ENCODE results near the gene RAB19.
"Not testable (repeated sequence)": the region's sequence is repeated elsewhere in the genome, so short reads cannot be mapped to it uniquely, and the experiment has no call there.

Gene RAB19

GRCh38 chr7:140402178-140402835, 1.6 kb upstream of the RAB19 start:
- no peak for DNase-seq

GRCh38 chr7:140404565-140405065, 757 bp downstream of the RAB19 start:
- no peak for DNase-seq

GRCh38 chr7:140415361-140415760, 11.5 kb downstream of the RAB19 start:
- no peak for DNase-seq

GRCh38 chr7:140415816-140416215, 12.0 kb downstream of the RAB19 start:
- not testable (repeated sequence) for DNase-seq

- DNase-seq: no peak
Observed at GRCh38 chr7:140416560-140416959, 12.7 kb downstream of the RAB19 start.

- DNase-seq: no peak
Observed at GRCh38 chr7:140417456-140418155, 13.7 kb downstream of the RAB19 start.

- not testable (repeated sequence) for DNase-seq
Observed at GRCh38 chr7:140418156-140418472, 14.3 kb downstream of the RAB19 start.

- DNase-seq: no peak
Observed at GRCh38 chr7:140418653-140419052, 14.8 kb downstream of the RAB19 start.

GRCh38 chr7:140421521-140421920, 17.7 kb downstream of the RAB19 start:
- DNase-seq: no peak

- no peak for DNase-seq
Observed at GRCh38 chr7:140423501-140423900, 19.6 kb downstream of the RAB19 start.

- no peak for DNase-seq
Observed at GRCh38 chr7:140425718-140426117, 21.9 kb downstream of the RAB19 start.

- DNase-seq: no peak
Observed at GRCh38 chr7:140426130-140426529, 22.3 kb downstream of the RAB19 start.

- no peak for DNase-seq
Observed at GRCh38 chr7:140433396-140433795, 29.5 kb downstream of the RAB19 start.

- DNase-seq: no peak
Observed at GRCh38 chr7:140435252-140435895, 31.5 kb downstream of the RAB19 start.

- no peak for DNase-seq
Observed at GRCh38 chr7:140439359-140439758, 35.5 kb downstream of the RAB19 start.

GRCh38 chr7:140440593-140440992, 36.7 kb downstream of the RAB19 start:
- DNase-seq: no peak

- no peak for DNase-seq
Observed at GRCh38 chr7:140441519-140441918, 37.7 kb downstream of the RAB19 start.

GRCh38 chr7:140446467-140446866, 42.6 kb downstream of the RAB19 start:
- no peak for DNase-seq

- no peak for DNase-seq
Observed at GRCh38 chr7:140447841-140448240, 44.0 kb downstream of the RAB19 start.

- DNase-seq: no peak
Observed at GRCh38 chr7:140448781-140449480, 45.1 kb downstream of the RAB19 start.

GRCh38 chr7:140451716-140452115, 47.9 kb downstream of the RAB19 start:
- no peak for DNase-seq

- DNase-seq: no peak
Observed at GRCh38 chr7:140453273-140453672, 49.4 kb downstream of the RAB19 start.

All from activated CD4-positive, alpha-beta T cell treated with anti-CD3 and anti-CD28 coated beads, Interleukin-2, amount 50 U/mL, for 1 hour (primary cell).